ENCODE measurements around the gene SLC9A5.

SLC9A5 gene

GRCh38 chr16:67257486-67258160 is 8.8 kb downstream of the SLC9A5 start:
- H3K9me2 ChIP-seq (ENCODE audit: low read depth, low read length), result no peaks in the 10 kb centered on the region
- H3K4me3 ChIP-seq (ENCODE audit: low read depth, low read length, poor library complexity, severe bottlenecking), result no peak overlapping the region
- no peaks in the 10 kb centered on the region for H3K9me3 ChIP-seq (ENCODE audit: low read length)
- no peak overlapping the region for H2AFZ ChIP-seq (ENCODE audit: low read length)
- H4K20me1 ChIP-seq (ENCODE audit: insufficient read depth, low read length), result no peaks in the 10 kb centered on the region
- H3K79me2 ChIP-seq (ENCODE audit: insufficient read depth, low read length), result no peaks in the 10 kb centered on the region
- H3K4me2 ChIP-seq (ENCODE audit: low read length), result no peak overlapping the region
- no peak overlapping the region for H3K27ac ChIP-seq (ENCODE audit: low read depth, low read length, poor library complexity, severe bottlenecking)
- H3F3A ChIP-seq (ENCODE audit: insufficient read depth, low read length), result no peaks in the 10 kb centered on the region
- peaks cover 4% of the 10 kb centered on the region; the same call in 1 of the 2 replicates for H3K27me3 ChIP-seq (ENCODE audit: insufficient read depth, low read length)
- TF ChIP-seq, protein P1, sequence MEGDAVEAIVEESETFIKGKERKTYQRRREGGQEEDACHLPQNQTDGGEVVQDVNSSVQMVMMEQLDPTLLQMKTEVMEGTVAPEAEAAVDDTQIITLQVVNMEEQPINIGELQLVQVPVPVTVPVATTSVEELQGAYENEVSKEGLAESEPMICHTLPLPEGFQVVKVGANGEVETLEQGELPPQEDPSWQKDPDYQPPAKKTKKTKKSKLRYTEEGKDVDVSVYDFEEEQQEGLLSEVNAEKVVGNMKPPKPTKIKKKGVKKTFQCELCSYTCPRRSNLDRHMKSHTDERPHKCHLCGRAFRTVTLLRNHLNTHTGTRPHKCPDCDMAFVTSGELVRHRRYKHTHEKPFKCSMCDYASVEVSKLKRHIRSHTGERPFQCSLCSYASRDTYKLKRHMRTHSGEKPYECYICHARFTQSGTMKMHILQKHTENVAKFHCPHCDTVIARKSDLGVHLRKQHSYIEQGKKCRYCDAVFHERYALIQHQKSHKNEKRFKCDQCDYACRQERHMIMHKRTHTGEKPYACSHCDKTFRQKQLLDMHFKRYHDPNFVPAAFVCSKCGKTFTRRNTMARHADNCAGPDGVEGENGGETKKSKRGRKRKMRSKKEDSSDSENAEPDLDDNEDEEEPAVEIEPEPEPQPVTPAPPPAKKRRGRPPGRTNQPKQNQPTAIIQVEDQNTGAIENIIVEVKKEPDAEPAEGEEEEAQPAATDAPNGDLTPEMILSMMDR (IDR thresholded peaks at IDR 0.05; ENCODE audit: low read length), result no peak
- H3K36me3 ChIP-seq (ENCODE audit: insufficient read depth, low read length), result no peaks in the 10 kb centered on the region
- no peaks in the 10 kb centered on the region for H3K4me1 ChIP-seq (ENCODE audit: insufficient read depth, low read length, severe bottlenecking)
- H3K9ac ChIP-seq (ENCODE audit: low read length), result no peak overlapping the region

- no peaks in the 10 kb centered on the region for H3F3A ChIP-seq (ENCODE audit: insufficient read depth, low read length)
- no peaks in the 10 kb centered on the region for H3K9me2 ChIP-seq (ENCODE audit: low read depth, low read length)
- TF ChIP-seq, protein P1 (IDR thresholded peaks at IDR 0.05; ENCODE audit: low read length), result no peak
- no peak for TF ChIP-seq EZH2 (IDR thresholded peaks at IDR 0.05; ENCODE audit: borderline replicate concordance, low read length)
- H3K79me2 ChIP-seq (ENCODE audit: insufficient read depth, low read length), result no peaks in the 10 kb centered on the region
- H3K4me3 ChIP-seq (ENCODE audit: low read depth, low read length, poor library complexity, severe bottlenecking), result no peak overlapping the region
- H3K27ac ChIP-seq (ENCODE audit: low read depth, low read length, poor library complexity, severe bottlenecking), result no peak overlapping the region
- H2AFZ ChIP-seq (ENCODE audit: low read length), result no peak overlapping the region
- H3K9me3 ChIP-seq (ENCODE audit: low read length), result no peaks in the 10 kb centered on the region
- peaks cover 4% of the 10 kb centered on the region; the same call in 1 of the 2 replicates for H3K27me3 ChIP-seq (ENCODE audit: insufficient read depth, low read length)
- no peak overlapping the region for H3K9ac ChIP-seq (ENCODE audit: low read length)
- no peak overlapping the region for H3K4me2 ChIP-seq (ENCODE audit: low read length)
- H3K4me1 ChIP-seq (ENCODE audit: insufficient read depth, low read length, severe bottlenecking), result no peaks in the 10 kb centered on the region
- no peaks in the 10 kb centered on the region for H3K36me3 ChIP-seq (ENCODE audit: insufficient read depth, low read length)
- no peaks in the 10 kb centered on the region for H4K20me1 ChIP-seq (ENCODE audit: insufficient read depth, low read length)
Measured at GRCh38 chr16:67258161-67258835, 9.5 kb downstream of the SLC9A5 start.

DNA sequence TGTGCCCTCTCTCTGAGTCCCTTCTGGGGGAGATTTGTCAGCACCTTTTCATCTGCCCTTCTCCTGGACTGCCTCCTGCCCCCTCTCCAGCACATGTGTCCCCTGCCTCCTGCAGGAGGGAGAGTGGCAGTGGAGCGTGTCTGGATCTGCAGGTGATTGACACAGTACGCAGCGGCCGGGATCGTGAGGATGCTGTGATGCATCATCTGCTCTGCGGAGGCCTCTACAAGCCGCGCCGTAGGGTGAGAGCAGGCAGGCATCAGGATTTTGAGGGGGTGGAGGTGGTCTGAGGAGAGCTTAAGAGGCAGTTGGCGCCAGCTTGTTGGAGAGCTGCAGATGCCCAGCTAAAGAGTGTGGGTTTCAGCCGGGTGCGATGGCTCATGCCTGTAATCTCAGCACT is 10.9 kb downstream of the SLC9A5 start:
- Histone ChIP-seq H3F3A (ENCODE audit: insufficient read depth, low read length) (no peaks in the 10 kb centered on the region), H4K20me1 (ENCODE audit: insufficient read depth, low read length) (no peaks in the 10 kb centered on the region), H3K4me2 (ENCODE audit: low read length) (no peak overlapping the region), H3K4me3 (ENCODE audit: low read depth, low read length, poor library complexity, severe bottlenecking) (no peak overlapping the region), H3K9ac (ENCODE audit: low read length) (no peak overlapping the region), H3K9me3 (ENCODE audit: low read length) (no peaks in the 10 kb centered on the region), H3K9me2 (ENCODE audit: low read depth, low read length) (no peaks in the 10 kb centered on the region), H3K79me2 (ENCODE audit: insufficient read depth, low read length) (no peaks in the 10 kb centered on the region), H3K27me3 (ENCODE audit: insufficient read depth, low read length) (peaks cover 4% of the 10 kb centered on the region; the same call in 1 of the 2 replicates), H3K36me3 (ENCODE audit: insufficient read depth, low read length) (no peaks in the 10 kb centered on the region), H3K27ac (ENCODE audit: low read depth, low read length, poor library complexity, severe bottlenecking) (no peak overlapping the region), H2AFZ (ENCODE audit: low read length) (no peak overlapping the region), H3K4me1 (ENCODE audit: insufficient read depth, low read length, severe bottlenecking) (no peaks in the 10 kb centered on the region)
- TF ChIP-seq, protein P1 (IDR thresholded peaks at IDR 0.05; ENCODE audit: low read length), result no peak
- TF ChIP-seq EZH2 (IDR thresholded peaks at IDR 0.05; ENCODE audit: borderline replicate concordance, low read length), result no peak
